ENCODE results near the gene CFAP54.

DNA sequence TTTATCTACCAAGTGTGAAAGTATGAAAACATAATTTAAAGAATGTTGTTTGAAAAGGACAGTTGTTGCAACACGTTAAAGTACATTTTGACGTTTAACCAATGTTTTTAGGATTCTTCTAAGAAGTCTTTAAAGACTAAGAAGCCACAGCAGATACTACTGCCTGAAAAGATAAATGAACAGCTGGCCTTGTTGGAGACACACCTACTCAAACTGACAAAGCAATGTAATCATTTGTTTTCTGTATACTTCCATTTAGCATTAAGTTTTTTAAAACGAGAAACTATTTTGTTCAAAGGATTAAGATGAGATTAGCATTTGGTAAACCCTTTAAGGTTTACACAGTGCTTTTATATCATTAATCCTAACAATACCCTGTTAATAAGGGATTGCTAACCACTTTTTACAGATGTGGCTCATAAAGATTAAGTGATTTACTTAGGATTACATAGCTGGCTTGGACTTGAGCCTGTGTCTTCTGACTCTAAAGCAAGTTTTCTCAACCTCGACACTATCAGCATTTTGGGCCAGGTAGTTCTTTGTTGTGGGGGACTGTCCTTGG is 134.4 kb downstream of the CFAP54 start:
- no peak for TF ChIP-seq POLR2A (IDR thresholded peaks at IDR 0.05)
- TF ChIP-seq CTCF (IDR thresholded peaks at IDR 0.05): no peak
- no peak for TF ChIP-seq POLR2AphosphoS5 (IDR thresholded peaks at IDR 0.05; ENCODE audit: insufficient read depth in 1 of 2, low read depth in 1 of 2)
